ENCODE data around the gene NFKBIL1. TPM values are rescaled to one million over a fixed set of nuclear protein-coding genes. Genes with fewer than 3 reads are reported as not detected.

The NFKBIL1 gene
- total and polyA plus RNA-seq, 10 of the 15 experiments (the other 5 are each of a cell fraction or from before 2014, with no cell fraction given) = 0.19 to 15.1 (median 7.0) TPM

DNA sequence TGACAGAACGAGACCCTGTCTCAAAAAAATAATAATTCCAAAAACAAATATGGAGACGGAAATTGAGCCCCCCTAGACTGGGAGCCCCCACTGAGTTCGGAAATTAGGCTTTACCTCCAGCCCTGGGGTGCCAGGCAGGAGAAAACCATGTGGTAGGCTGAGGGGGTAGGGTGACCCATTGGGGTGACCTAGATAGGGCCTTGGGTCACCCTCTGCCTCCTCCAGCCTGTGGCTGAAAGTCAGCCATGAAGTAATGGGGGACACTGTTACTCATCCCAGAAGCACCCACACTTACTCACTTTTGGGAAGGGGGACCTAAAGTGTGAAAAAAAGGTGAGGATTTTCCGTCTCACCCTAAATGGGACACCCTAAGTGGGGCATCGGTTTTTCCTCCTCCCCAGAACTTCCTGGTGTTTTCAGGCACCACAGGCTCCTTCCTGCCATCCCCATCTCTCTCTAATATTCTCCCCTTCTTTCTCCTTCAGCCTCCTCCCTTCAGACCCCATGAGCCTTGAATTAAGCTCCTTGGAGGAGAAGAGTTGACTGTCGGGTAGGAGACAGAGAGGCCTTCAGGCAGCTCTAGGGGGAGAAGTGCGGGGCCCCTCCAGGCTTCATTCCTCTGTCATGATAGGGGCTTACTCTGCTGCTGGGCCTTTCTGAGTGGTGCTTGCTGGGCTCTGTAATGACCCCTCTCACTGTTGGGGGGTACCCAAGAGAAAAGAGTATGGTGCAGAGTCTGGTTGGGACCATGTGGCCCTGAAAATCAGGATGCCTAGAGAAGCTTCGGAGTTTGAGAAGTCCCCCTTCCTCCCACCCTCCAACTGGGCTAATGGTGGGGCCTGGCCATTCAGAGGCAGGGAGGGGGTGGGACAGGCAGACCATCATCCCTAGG, 32.4 kb downstream of the NFKBIL1 start:
- RAD21 ChIA-PET (ENCODE audit: unreplicated experiment) = interaction anchor here (0.8 to 17.5 kb wide), 8 partner anchors 9 to 251 kb away, joined by 3 to 620 read pairs (median 5); partner anchors contain the start of genes ATP6V1G2, LTA, NCR3 and NFKBIL1
- Histone ChIP-seq H2AFZ (ENCODE audit: control insufficient read depth, low read depth, low read length) (peak overlapping the region; percentile 45; the same call in 1 of the 2 replicates), H3K36me3 (ENCODE audit: control insufficient read depth in 2 of 2, insufficient read depth in 2 of 2, low read length in 1 of 2) (peaks cover 0 to 7% of the 10 kb centered on the region in 2 experiments; a peak in 2 of 4 replicates), H3K9me3 (replicated peaks; ENCODE audit: control insufficient read depth, insufficient read depth, low read length) (no peaks in the 10 kb centered on the region), H3K4me1 (ENCODE audit: control insufficient read depth, insufficient read depth, low read length) (peaks cover 33% of the 10 kb centered on the region), H3K79me2 (ENCODE audit: control insufficient read depth, insufficient read depth, low read length) (peaks cover 75% of the 10 kb centered on the region), H4K20me1 (ENCODE audit: control insufficient read depth, insufficient read depth) (no peaks in the 10 kb centered on the region), H3K4me2 (ENCODE audit: control insufficient read depth, insufficient read depth) (peak overlapping the region; percentile 95), H3K27me3 (replicated peaks in 1 of 2; ENCODE audit: control insufficient read depth in 2 of 2, insufficient read depth in 2 of 2, low read length in 1 of 2) (no peaks in the 10 kb centered on the region), H3K9ac (ENCODE audit: control insufficient read depth, insufficient read depth, low read length) (peak overlapping the region; percentile 90), H3K27ac (ENCODE audit: control insufficient read depth, insufficient read depth) (peak overlapping the region; percentile 91), H3K4me3 (peak overlapping the region; percentile 93)
- POLR2A ChIA-PET = interaction anchor here (0.6 to 17.1 kb wide), 8 partner anchors 8 to 283 kb away, joined by 3 to 282 read pairs (median 103); partner anchors contain the start of genes ATP6V1G2, LTA, NCR3 and NEU1
- FAIRE-seq = no peak
- CTCF ChIA-PET = interaction anchor here (0.9 to 31.0 kb wide), 8 partner anchors 13 to 250 kb away, joined by 3 to 2098 read pairs (median 4); partner anchors contain the start of genes AIF1, ATP6V1G2, DDX39B and LST1
- SMC1A ChIA-PET (ENCODE audit: uncharacterized antibody, unreplicated experiment) = interaction anchor here (0.8 to 45.5 kb wide), 5 partner anchors 15 to 81 kb away, joined by 4 to 1989 read pairs (median 8); partner anchors contain the start of genes AIF1, ATP6V1G2, DDX39B and LTA
- WGBS (ENCODE audit: insufficient coverage, insufficient replicate concordance, low lambda C conversion rate, missing lambda C conversion rate) = 37% methylated on average over 8 of the region's 8 CpGs
- peak; percentile 4 for ATAC-seq
- in situ Hi-C loops (cut with MboI) (no loop called here), intact Hi-C loops (cut with micrococcal nuclease; ENCODE audit: unreplicated experiment) (loop anchor here (1.0 to 2.0 kb wide), 3 partner anchors 19 to 29 kb away; no protein-coding TSS in a partner anchor)
- BruUV-seq (replicated peaks) = no TSS peak
- DNase-seq (ENCODE audit: low read depth, low spot score) = no peak
- TF ChIP-seq, protein P1, sequence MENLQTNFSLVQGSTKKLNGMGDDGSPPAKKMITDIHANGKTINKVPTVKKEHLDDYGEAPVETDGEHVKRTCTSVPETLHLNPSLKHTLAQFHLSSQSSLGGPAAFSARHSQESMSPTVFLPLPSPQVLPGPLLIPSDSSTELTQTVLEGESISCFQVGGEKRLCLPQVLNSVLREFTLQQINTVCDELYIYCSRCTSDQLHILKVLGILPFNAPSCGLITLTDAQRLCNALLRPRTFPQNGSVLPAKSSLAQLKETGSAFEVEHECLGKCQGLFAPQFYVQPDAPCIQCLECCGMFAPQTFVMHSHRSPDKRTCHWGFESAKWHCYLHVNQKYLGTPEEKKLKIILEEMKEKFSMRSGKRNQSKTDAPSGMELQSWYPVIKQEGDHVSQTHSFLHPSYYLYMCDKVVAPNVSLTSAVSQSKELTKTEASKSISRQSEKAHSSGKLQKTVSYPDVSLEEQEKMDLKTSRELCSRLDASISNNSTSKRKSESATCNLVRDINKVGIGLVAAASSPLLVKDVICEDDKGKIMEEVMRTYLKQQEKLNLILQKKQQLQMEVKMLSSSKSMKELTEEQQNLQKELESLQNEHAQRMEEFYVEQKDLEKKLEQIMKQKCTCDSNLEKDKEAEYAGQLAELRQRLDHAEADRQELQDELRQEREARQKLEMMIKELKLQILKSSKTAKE (IDR thresholded peaks at IDR 0.05; ENCODE audit: low read depth, poor library complexity, severe bottlenecking) = no peak
- TF ChIP-seq TBL1XR1 (IDR thresholded peaks at IDR 0.05; ENCODE audit: low read depth, low read length) (no peak), ZBTB33 (IDR thresholded peaks at IDR 0.05) (no peak), MTA3 (IDR thresholded peaks at IDR 0.05; ENCODE audit: borderline replicate concordance, low read length) (no peak), E2F4 (IDR thresholded peaks at IDR 0.05; ENCODE audit: low read depth, low read length) (no peak), ZSCAN29 (IDR thresholded peaks at IDR 0.05) (no peak), POLR2AphosphoS2 (IDR thresholded peaks at IDR 0.05; ENCODE audit: low read depth, low read length) (peak; percentile 74; the same call in 1 of the 2 replicates), MEF2B (IDR thresholded peaks at IDR 0.05; ENCODE audit: partially characterized antibody, poor library complexity, severe bottlenecking) (no peak), ZNF207 (IDR thresholded peaks at IDR 0.05; ENCODE audit: borderline replicate concordance) (0 out of 2 replicates have a peak, but pooled peaks have one; percentile 26)
- TF ChIP-seq, protein P2, sequence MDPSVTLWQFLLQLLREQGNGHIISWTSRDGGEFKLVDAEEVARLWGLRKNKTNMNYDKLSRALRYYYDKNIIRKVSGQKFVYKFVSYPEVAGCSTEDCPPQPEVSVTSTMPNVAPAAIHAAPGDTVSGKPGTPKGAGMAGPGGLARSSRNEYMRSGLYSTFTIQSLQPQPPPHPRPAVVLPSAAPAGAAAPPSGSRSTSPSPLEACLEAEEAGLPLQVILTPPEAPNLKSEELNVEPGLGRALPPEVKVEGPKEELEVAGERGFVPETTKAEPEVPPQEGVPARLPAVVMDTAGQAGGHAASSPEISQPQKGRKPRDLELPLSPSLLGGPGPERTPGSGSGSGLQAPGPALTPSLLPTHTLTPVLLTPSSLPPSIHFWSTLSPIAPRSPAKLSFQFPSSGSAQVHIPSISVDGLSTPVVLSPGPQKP (IDR thresholded peaks at IDR 0.05; ENCODE audit: low read depth, low read length) = no peak
